ENCODE data around the gene B4GALNT4. TPM values are rescaled to one million over a fixed set of nuclear protein-coding genes. Genes with fewer than 3 reads are reported as not detected.
"Not testable (repeated sequence)": the region's sequence is repeated elsewhere in the genome, so short reads cannot be mapped to it uniquely, and the experiment has no call there.

The B4GALNT4 gene
- total RNA-seq, 6 experiments from 2014 or later, result 6.4 to 12.1 (median 8.4) TPM

GRCh38 chr11:408154-409007, 39.1 kb downstream of the B4GALNT4 start:
- TF ChIP-seq, protein P1, sequence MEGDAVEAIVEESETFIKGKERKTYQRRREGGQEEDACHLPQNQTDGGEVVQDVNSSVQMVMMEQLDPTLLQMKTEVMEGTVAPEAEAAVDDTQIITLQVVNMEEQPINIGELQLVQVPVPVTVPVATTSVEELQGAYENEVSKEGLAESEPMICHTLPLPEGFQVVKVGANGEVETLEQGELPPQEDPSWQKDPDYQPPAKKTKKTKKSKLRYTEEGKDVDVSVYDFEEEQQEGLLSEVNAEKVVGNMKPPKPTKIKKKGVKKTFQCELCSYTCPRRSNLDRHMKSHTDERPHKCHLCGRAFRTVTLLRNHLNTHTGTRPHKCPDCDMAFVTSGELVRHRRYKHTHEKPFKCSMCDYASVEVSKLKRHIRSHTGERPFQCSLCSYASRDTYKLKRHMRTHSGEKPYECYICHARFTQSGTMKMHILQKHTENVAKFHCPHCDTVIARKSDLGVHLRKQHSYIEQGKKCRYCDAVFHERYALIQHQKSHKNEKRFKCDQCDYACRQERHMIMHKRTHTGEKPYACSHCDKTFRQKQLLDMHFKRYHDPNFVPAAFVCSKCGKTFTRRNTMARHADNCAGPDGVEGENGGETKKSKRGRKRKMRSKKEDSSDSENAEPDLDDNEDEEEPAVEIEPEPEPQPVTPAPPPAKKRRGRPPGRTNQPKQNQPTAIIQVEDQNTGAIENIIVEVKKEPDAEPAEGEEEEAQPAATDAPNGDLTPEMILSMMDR (IDR thresholded peaks at IDR 0.05), result no peak
- Mint-ChIP-seq H3K4me1 (ENCODE audit: low read depth) (no peaks in the 10 kb centered on the region), H3K27me3 (ENCODE audit: insufficient read depth) (no peaks in the 10 kb centered on the region; the same call in 1 of the 2 replicates), H3K4me3 (no peak overlapping the region), H3K36me3 (ENCODE audit: low read depth) (no peaks in the 10 kb centered on the region), H3K9me3 (no peaks in the 10 kb centered on the region), H3K27ac (no peak overlapping the region)
- DNase-seq, result no peak

- Mint-ChIP-seq H3K27me3 (ENCODE audit: insufficient read depth) (no peaks in the 10 kb centered on the region; the same call in 1 of the 2 replicates), H3K9me3 (no peaks in the 10 kb centered on the region), H3K4me1 (ENCODE audit: low read depth) (no peaks in the 10 kb centered on the region), H3K27ac (no peak overlapping the region), H3K36me3 (ENCODE audit: low read depth) (no peaks in the 10 kb centered on the region), H3K4me3 (no peak overlapping the region)
- no peak for DNase-seq
- TF ChIP-seq, protein P1 (IDR thresholded peaks at IDR 0.05), result no peak
These were observed 39.8 kb downstream of the B4GALNT4 start for GRCh38 chr11:409008-409599.

- H3K9me3 Mint-ChIP-seq, result no peaks in the 10 kb centered on the region
- H3K4me1 Mint-ChIP-seq (ENCODE audit: low read depth), result peaks cover 3% of the 10 kb centered on the region
- H3K27me3 Mint-ChIP-seq (ENCODE audit: insufficient read depth), result no peaks in the 10 kb centered on the region; the same call in 1 of the 2 replicates
- no peak for DNase-seq
- TF ChIP-seq, protein P1 (IDR thresholded peaks at IDR 0.05), result no peak
- no peak overlapping the region for H3K27ac Mint-ChIP-seq
- H3K4me3 Mint-ChIP-seq, result no peak overlapping the region
- no peaks in the 10 kb centered on the region for H3K36me3 Mint-ChIP-seq (ENCODE audit: low read depth)
These were observed 40.5 kb downstream of the B4GALNT4 start for GRCh38 chr11:409600-410483.

DNA sequence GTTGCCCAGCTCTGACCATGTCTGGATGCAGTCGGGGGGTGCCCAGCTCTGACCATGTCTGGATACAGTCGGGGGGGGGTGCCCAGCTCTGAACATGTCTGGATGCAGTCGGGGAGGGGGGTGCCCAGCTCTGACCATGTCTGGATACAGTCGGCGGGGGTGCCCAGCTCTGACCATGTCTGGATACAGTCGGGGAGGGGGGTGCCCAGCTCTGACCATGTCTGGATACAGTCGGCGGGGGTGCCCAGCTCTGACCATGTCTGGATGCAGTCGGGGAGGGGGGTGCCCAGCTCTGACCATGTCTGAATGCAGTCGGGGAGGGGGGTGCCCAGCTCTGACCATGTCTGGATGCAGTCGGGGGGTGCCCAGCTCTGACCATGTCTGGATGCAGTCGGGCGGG, 41.4 kb downstream of the B4GALNT4 start:
- H3K4me1 Mint-ChIP-seq (ENCODE audit: low read depth), result peaks cover 12% of the 10 kb centered on the region
- H3K36me3 Mint-ChIP-seq (ENCODE audit: low read depth); H3K4me3 Mint-ChIP-seq; H3K27ac Mint-ChIP-seq; H3K27me3 Mint-ChIP-seq (ENCODE audit: insufficient read depth); H3K9me3 Mint-ChIP-seq; DNase-seq: not testable (repeated sequence)

- not testable (repeated sequence) for DNase-seq; H3K27ac Mint-ChIP-seq; H3K9me3 Mint-ChIP-seq; H3K36me3 Mint-ChIP-seq (ENCODE audit: low read depth); H3K27me3 Mint-ChIP-seq (ENCODE audit: insufficient read depth); H3K4me3 Mint-ChIP-seq
- peaks cover 12% of the 10 kb centered on the region for H3K4me1 Mint-ChIP-seq (ENCODE audit: low read depth)
These were observed 42.2 kb downstream of the B4GALNT4 start for GRCh38 chr11:411520-411919.

GRCh38 chr11:412641-413119, 43.4 kb downstream of the B4GALNT4 start:
- no peak overlapping the region for H3K27ac Mint-ChIP-seq
- peaks cover 12% of the 10 kb centered on the region for H3K4me1 Mint-ChIP-seq (ENCODE audit: low read depth)
- TF ChIP-seq, protein P1 (IDR thresholded peaks at IDR 0.05), result no peak
- no peak for DNase-seq
- no peaks in the 10 kb centered on the region for H3K36me3 Mint-ChIP-seq (ENCODE audit: low read depth)
- no peak overlapping the region for H3K4me3 Mint-ChIP-seq
- H3K9me3 Mint-ChIP-seq, result no peaks in the 10 kb centered on the region
- H3K27me3 Mint-ChIP-seq (ENCODE audit: insufficient read depth), result peaks cover 2% of the 10 kb centered on the region

Measured in HFFc6 (cell line).